Measurements from ENCODE around the gene DNASE2B.
A peak's percentile ranks its signal among the peaks of the same experiment; 100 is the strongest.

DNASE2B gene

GRCh38 chr1:84398175-84399155 is at the start of gene DNASE2B:
TSS of gene DNASE2B (plus strand) at chr1:84398484. CDS start at chr1:84398565, 81 bp downstream.
- no peak for DNase-seq

- DNase-seq, result no peak
Measured at GRCh38 chr1:84348759-84349158, 49.5 kb upstream of the DNASE2B start.

- no peak for DNase-seq
Measured at GRCh38 chr1:84350104-84350503, 48.2 kb upstream of the DNASE2B start.

- no peak for DNase-seq
Measured at GRCh38 chr1:84350550-84350949, 47.7 kb upstream of the DNASE2B start.

GRCh38 chr1:84352298-84353106 is 45.8 kb upstream of the DNASE2B start:
- DNase-seq, result no peak

- DNase-seq, result no peak
Measured at GRCh38 chr1:84353695-84354094, 44.6 kb upstream of the DNASE2B start.

- no peak for DNase-seq
Measured at GRCh38 chr1:84355556-84355955, 42.7 kb upstream of the DNASE2B start.

GRCh38 chr1:84356881-84357280 is 41.4 kb upstream of the DNASE2B start:
- DNase-seq, result no peak

GRCh38 chr1:84358695-84359094 is 39.6 kb upstream of the DNASE2B start:
- no peak for DNase-seq

GRCh38 chr1:84360316-84360715 is 38.0 kb upstream of the DNASE2B start:
- DNase-seq, result no peak

GRCh38 chr1:84361796-84362195 is 36.5 kb upstream of the DNASE2B start:
- no peak for DNase-seq

- DNase-seq, result peak; percentile 74 to 80
Measured at GRCh38 chr1:84363019-84363418, 35.3 kb upstream of the DNASE2B start.

- DNase-seq, result no peak
Measured at GRCh38 chr1:84363622-84364021, 34.7 kb upstream of the DNASE2B start.

GRCh38 chr1:84365225-84366221 is 32.8 kb upstream of the DNASE2B start:
- no peak for DNase-seq

GRCh38 chr1:84366786-84367185 is 31.5 kb upstream of the DNASE2B start:
- no peak for DNase-seq

- DNase-seq, result peak; percentile 43 to 48
Measured at GRCh38 chr1:84367219-84367618, 31.1 kb upstream of the DNASE2B start.

- DNase-seq, result no peak
Measured at GRCh38 chr1:84368441-84368840, 29.8 kb upstream of the DNASE2B start.

GRCh38 chr1:84370266-84370665 is 28.0 kb upstream of the DNASE2B start:
- DNase-seq, result no peak

GRCh38 chr1:84370831-84371394 is 27.4 kb upstream of the DNASE2B start:
- DNase-seq, result peak; percentile 39 to 51

GRCh38 chr1:84373436-84374141 is 24.7 kb upstream of the DNASE2B start:
- no peak for DNase-seq

GRCh38 chr1:84374991-84375696 is 23.1 kb upstream of the DNASE2B start:
- no peak for DNase-seq

Data from NCI-H187 (cell line).